Esophagus mucosa (tissue), 1 donor: ENCODE measurements around the gene GP1BA. TPM values are rescaled to one million over a fixed set of nuclear protein-coding genes. Genes with fewer than 3 reads are reported as not detected.

Source experiments
- ATAC-seq: fragments of 200-7000 bp; cut with Tn5 transposase; one replicate; pipeline ENCODE4 v1.9.1; 2020
- total RNA-seq: library from RNA; stranded (reverse); gene quantifications from one replicate; pipeline ENCODE4 v1.2.4, GENCODE V29; 2023
- donor health status: DM: yes; HTN: yes; CAD: no.

GP1BA gene
- total RNA-seq, 1 donor from 2014 or later, result not detected

DNA sequence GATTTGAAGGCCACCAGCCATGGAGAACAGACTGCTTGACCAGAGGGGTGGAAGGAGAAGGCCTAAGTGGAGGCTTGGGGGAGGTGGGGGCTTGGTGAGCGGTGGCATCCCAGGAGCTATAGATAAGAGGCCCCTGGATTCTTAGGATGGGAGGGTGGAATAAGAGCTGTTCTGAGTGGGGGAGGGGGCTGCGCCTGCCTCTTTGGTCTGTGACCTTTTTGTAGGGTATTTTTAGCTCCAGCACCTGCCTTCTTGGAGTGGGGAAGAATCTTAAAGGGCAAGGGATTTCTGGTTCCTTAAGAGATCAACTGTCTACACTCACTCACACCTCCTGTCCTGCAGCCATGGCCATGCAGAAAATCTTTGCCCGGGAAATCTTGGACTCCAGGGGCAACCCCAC, 19.4 kb downstream of the GP1BA start:
- ATAC-seq, result no peak

DNA sequence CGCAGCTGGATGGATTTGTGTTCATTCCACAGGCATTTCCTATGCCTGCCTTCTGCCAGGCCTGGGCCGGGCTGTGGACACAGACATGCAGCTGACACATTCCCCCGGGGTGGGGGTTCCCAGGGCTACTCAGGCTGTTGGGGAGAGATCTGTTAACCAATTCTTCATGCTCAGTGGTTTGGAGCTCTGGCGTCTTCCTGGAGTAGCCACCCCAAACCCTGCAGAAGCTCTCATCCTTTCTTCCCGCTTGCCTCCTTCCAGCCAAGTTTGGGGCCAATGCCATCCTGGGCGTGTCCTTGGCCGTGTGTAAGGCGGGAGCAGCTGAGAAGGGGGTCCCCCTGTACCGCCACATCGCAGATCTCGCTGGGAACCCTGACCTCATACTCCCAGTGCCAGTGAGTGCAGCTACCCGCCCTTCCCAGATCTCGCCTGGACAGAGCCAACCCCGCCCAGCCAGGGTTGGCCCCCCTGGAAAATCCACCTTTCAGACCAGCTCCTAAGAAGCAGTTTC, 21.4 kb downstream of the GP1BA start:
- ATAC-seq, result no peak

DNA sequence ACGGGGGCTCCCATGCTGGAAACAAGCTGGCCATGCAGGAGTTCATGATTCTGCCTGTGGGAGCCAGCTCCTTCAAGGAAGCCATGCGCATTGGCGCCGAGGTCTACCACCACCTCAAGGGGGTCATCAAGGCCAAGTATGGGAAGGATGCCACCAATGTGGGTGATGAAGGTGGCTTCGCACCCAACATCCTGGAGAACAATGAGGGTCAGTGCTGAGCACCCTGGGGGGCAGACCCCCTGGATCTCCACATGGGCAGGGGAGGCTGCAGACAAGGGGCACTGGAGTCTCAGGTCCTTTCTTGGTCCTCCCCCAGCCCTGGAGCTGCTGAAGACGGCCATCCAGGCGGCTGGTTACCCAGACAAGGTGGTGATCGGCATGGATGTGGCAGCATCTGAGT, 23.0 kb downstream of the GP1BA start:
- no peak for ATAC-seq

DNA sequence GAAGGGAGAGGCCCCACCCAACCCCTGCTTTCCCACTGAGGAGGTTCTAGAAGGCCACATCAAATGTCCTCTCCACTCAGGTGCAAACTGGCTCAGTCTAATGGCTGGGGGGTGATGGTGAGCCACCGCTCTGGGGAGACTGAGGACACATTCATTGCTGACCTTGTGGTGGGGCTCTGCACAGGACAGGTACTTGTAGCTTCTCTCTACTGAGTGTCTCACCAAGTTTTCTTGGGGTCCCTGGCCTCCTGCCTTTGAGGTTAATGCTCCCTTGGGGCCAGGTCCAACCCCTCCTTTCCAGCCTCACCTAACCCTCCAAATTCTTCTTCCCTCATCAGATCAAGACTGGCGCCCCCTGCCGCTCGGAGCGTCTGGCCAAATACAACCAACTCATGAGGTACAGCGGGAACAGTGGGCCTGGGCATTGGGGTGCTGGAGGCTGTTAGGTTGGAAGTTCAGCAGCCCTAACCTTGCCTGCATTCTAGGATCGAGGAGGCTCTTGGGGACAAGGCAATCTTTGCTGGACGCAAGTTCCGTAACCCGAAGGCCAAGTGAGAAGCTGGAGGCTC, 24.5 kb downstream of the GP1BA start:
- no peak for ATAC-seq

DNA sequence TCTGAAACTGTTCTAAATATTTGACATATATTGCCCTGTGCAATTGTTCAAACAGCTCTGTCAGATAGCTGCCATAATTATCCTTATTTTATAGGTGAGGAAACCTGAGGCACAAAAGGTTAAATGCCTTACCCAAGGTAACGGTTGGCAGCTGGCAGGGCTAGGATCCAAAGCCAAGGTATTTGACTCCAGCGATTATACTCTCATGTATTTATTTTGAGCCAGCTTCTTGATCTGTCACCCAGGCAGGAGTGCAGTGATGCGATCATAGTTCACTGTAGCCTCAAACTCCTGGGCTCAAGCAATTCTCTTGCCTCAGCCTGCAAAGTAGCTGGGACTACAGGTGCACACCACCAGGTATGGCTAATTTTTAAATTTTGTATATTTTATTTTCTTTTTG, 26.0 kb downstream of the GP1BA start:
- ATAC-seq, result no peak

DNA sequence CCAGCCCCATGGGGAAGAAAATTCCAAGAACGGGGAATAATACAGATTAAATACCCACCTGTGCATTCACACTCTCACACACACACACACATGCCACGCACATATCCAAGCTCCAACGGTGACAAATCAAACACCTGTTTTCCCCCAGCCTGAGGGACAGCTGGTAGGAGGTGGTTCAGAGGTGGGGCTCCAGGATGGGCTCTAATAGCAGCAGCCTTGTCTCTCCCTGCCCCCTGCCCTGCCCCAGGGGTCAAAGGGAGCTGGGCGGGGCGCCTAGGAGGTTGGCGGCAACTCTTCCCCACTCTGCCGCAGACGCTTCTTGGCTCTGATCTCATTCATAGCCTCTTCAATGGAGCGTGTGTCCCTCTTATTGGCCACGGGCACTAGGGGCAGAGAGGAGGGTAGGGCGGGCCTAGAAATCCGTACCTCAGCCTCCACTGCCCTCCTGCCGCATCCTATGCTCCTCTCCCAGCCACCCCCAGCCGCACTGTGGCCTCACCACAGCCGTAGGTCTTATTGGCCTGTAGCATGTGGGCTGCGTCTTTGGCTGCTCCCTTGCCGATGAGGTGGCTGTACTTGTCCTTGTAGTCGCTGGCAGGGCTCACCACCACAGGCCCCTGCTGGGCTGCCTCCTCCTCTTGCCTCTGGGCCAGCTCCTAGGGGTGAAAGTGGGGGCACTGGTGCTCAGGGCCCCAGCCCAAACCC, 27.3 kb downstream of the GP1BA start:
- ATAC-seq, result peak; percentile 2

DNA sequence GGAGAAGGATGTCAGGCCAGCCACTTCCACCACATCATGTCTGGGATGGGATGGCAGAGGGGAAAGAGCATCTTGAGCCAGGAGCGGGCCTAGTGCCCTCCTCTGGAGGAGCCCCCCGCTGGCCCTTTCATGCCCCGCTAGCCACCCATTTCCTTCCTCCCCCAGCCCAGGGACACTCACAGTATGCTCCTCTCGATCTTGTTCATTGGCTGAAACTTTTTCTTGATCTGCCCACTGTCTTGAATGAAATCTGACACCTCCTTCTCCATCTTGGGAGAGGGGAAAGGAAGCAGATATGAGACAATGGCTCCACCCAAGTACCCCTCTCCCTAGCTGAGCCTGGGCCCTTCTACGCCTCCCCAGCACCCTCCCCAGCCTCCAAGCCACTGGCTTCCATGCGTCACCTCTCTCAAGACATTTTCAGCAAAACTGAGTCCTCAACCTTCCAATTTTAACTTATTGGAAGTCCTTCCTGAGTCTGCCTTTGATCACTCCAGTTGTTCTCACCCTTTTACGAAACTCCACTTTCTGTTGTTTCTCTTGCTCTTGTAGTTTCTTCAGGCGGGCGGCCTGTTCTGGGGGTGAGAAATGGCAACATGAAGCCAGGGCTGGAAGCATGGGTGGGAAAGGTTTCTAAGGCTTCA, 28.3 kb downstream of the GP1BA start:
- ATAC-seq, result no peak

DNA sequence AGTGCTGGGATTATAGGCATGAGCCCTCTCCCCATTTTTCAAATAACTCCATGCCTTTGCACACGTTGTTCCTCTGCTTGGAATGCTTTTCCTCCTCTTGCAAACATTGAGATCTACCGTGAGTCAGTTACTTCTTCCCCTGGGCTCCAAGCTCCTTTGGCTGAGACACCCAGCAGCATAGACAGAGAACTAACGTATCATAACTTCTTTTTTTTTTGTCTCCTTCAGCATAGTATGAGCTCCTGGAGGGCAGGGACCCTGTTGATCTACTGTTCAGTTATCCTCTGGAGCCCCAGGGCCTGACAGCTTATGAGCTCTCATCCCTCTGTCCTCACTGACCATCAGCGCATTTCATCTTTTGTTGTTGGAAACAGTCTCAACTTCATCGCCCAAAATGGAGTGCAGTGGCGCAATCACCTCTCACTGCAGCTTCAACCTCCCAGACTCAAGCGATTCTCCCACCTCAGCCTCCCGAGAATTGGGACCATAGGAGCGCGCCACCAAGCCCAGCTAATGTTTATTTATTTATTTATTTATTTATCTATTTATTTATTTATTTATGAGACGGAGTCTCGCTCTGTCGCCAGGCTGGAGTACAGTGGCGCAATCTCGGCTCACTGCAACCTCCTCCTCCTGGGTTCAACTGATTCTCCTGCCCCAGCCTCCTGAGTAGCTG, 33.4 kb downstream of the GP1BA start:
- no peak for ATAC-seq

DNA sequence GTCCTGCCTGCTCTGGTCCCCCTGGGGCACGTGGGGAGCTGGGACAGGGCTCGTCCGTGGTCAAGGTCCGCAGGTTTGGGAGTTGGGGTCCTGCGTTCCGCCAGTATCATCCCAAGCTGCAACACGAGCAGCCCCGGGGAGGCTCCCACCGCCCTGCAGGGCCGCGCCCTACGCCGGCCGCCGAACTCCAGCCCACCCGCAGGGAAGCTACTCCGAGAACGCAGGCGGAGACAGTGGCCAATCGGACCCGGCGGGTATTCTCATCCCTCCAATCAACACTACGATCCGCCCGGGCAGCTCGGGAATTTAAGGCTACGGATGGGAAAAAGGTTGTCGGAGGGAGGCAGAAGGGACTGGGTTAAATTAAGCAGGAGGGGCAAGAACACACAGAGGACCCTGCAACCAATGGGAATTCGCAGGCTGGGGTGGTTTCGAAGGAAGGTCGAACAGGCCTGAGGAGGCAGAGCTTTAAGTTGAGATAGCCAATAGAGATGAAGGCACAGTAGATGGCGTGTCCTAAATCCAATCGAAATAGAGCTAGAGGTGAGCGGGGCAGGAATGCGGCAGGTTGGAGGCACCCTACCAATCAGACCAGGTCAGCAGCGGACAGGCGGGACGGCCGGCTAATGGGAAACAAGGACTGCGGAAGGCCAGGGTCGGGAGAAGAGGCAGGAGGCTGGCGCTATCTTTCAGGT, 34.9 kb downstream of the GP1BA start:
- peak; percentile 89 for ATAC-seq

DNA sequence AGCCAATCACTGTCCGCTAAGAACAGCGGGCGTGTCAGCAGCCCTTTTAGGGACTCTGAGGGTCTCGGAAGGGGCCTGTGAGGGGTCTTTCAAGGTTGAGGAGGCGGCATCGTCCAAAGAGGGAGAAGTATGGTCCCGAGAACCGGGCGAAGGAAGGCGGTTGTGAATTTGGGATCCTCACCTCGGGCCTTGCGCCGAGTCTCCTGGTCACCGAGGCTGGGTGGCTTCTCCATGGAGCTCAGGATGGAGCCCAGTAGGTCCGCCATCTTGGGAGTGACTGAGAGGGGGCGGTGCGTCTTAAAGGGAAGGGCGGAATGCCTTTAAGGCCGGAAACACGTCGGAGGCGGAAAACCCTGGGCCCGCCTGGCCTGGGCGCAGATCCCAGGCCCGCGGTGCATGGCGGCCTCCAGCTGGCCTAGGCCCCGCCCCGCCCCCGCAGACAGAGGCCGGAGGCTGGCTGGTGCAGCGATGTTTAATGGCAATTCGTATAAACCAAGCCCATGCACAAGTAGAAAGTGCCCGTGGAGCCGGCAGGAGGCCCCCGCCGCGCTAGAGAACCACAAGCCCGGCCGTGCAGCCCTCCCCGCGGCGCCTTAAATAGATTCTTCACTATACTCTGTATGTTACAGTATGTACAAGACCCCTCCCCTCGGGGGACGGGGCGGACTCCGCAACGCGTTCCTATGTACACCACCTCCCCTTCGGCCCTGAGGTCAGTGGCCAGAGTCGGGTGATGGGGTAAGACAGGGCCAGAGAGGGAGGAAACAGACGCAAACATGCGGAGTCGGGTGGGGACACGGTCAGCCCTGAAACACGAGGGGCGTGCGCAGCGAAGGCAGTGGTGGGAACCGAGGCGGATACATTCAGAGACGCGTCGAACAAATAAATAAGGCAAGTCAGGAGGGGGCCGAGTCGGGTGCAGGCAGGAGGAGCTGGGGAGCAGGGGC, 35.7 kb downstream of the GP1BA start, which contains the start of gene SPAG7:
Gene SPAG7, minus strand, starts transcription at position 279 of the 947 bp plus-strand sequence. Its CDS starts 13 bp downstream, at position 266.
- peak; percentile 85 for ATAC-seq

DNA sequence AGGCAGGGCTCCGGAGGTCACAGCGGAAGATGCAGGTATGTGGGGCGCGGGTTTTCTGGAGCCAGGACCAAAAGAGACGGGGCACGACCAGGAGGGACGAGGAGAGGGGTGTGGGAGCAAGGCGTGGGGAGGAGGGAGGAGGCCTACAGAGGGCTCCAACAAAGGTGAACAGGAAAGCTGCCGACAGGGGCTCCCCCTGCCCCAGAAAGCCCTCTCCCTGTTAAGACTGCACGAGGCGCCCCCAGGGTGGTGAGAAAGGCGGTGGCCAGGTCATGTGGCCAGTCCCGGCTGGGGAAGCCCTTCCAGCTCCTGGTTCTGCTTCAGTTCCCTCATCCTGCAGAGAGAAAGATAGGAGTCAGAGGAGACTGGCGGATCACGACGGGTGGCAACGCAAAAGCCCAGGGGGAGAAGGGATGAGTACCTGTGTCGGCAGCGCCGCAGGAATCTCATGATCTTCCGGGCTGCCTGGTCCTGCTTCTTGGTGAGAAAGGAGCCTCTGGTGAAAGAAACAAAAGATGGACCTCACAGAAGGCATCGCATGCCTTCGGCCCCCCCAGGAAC, 36.5 kb downstream of the GP1BA start:
- peak; percentile 0 for ATAC-seq

DNA sequence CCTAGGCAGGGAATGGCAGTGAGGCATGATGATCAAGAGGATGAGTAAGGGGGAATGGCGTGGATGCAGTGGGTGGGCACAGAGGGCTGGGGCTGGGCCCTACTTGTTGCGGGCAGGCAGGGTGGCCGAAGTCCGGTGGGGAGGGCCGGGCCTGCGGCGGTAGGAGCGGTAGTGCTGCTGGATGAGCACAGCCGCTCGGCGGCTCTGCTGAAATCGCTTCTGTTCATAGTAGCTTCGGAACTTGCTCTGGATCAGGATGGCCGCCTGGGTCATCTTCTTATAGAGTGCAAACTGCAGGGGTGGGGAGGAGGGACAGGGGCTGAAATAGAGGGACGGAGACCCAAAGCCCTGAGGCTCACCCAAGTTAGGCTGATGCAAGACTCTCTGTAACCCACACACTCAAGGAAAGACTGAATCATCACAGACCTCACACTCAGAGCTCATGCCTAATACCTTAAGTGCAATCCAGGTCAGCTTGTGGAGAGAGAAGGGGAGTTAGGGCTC, 37.0 kb downstream of the GP1BA start:
- ATAC-seq, result peak; percentile 7

DNA sequence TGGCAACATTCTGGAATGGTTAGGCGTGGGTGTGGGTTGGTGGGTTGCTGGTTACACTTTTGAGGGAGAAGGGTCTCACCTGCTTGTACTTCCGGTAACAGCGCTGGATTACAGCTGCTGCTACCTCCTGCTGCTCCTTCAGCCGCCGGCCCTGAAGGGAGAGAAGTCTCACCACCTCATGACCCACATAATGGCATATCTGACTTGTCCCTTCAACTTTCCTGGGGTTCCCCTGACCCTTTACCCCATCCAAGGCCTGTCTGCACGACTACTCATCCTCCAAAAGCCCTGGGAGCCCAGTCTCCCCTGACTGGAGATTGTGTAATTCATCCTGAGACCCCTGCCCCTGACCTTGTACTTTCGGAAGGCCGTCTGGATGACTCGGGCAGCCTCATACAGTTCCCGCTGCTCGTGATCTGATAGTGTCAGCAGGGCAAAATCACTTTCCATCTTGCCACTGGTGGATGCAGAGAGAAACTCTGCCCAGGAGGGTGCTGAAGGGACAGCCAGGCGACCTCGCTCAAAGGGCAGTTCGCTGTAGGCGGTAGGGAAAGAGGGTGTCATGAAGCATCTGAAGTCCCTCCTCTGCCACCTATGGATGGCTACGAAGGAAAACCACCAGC, 37.6 kb downstream of the GP1BA start:
- ATAC-seq, result no peak

DNA sequence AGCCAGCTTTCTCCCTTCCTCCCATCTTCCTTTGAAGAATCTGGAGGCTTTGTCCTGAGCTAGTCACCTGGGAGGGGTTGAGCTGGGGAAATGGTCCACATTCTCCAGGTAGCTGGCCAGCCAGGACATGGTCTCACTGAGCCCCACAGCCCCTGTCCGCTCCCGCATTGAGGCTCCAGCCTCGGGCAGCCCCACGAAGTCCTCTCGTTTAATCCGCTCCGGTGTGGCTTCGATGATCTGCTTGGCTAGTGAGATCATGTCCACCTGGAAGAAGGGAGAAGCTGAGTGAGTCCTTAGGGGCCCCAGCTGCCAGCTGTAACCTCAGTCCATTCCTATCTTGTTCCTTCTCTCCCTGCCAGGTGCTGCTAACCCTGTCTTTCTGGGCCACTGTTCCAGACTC, 38.2 kb downstream of the GP1BA start:
- ATAC-seq, result no peak

DNA sequence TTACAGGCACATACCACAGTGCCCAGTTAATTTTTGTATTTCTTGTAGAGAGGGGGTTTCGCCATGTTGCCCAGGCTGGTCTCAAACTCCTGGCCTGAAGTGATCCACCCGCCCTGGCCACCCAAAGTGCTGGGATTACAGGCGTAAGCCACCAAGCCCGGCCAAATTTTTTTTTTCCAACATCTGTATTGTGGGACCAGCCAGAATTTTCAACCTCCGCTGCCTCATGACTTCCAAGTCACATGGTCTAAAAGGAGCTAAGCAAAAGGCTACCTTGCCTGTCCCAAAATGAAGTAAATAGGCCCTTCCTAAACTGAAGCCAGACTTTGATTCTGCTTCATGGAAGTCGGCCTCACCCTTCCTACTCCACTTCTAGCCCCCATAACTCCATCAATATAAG, 39.7 kb downstream of the GP1BA start:
- no peak for ATAC-seq

DNA sequence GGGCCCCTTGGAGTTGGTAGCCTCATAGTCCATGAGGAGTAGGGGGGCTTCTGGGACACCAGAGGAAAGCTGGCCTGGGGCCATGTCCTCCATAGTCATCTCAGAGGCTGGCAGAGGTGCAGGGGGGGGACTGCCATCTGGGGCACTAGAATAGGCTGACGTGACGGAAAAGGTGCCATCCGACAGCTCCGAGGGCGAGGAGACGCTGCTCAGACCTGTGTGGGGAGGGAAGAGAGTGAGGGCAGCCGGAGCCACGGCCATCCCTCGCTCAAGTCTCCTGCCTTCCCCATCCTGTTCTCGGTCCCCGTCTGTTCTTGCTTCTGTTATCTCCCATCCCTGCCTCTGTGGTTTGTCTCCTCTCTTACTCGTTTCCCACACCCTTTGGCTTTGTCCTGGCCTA, 40.2 kb downstream of the GP1BA start:
- no peak for ATAC-seq

DNA sequence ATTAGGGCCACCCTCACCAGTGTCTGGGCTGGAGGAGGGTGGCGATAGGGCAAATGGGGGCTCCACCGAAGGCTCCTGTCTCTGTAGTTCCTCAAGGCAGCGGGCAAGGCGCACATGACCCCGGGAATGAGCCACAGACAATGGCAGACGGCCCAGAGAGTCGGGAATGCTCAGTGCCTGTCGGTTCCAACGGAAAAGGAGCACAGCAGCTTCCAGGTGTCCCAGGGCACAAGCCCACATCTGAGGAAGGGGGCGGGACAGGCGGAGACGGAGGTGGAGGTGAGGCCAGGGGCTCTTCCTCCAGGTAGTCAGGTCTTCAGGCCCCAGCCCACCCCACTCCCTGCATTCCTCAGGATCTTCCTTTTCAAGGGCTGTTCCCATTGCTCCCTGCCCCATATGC, 40.7 kb downstream of the GP1BA start:
- ATAC-seq, result no peak

DNA sequence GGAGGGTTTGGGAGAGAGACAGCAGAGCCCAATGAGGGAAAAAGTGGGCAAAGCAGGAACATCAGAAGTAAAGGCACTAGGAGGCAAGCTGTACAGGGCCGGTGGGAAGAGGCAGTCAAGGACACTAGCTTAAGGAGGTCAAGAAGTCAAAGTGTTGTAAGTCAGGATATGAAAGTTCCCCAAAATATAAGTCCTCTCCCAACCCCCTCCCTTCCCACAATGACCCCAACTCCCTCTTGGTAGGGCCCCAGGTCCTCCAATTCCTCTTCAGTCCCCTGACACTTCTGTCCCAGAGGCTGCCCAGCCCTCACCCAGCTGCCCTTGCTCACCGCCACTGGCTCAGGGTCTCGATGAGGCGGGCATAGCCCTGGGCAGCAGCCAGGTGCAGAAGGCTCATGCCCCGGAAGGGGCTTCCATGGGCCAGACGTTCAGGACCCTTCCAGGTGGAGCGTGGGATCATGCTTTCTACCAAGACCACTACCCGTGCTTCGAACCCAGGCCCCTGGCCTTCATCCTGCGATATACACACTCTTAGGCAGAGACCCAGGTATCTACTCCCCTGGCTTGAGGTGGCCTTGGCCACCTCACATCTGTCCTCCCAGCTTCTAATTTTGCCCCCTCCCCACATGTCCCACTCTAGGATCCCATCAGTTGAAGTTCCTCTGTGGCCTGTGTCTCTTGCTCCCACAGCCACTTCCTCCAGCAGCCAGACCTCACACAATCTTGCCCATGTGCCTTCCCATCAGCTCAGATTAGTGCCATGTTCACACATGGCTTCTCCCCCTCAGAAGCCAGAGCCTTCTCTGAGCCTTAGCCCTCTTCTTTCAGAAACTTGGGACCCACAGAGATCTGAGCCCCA, 41.4 kb downstream of the GP1BA start:
- no peak for ATAC-seq

DNA sequence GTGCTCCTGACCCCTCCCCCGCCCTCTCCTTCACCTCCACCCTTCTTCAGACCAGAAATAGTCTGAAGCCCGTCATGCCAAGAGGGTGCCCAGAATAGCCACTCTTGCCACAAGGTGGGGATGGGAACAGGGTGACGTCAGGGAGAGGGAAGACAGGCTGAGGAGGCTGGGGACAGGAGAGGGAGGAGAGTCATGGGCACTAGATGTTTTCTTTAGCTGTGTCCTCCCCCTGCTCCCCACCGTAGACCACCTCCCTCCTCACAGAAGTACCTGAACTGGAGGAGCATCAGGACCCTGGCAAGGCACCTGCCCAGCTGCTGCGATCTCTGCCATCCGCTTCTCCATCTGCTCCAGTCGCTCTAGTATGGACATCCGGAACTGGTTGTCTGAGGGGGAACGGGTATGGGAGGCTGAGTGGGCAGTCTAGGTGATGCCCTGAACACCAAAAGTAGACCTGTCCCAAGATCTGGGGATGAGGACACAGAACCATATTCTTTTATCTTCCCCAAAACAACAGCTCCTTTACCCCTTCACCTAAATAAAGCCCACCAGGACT, 42.1 kb downstream of the GP1BA start:
- no peak for ATAC-seq
